Keratinocyte (primary cell): Measurements from ENCODE around the gene SLC39A1. TPM values are rescaled to one million over a fixed set of nuclear protein-coding genes. Genes with fewer than 3 reads are reported as not detected.

Source experiments
- DNase-seq: peaks from one replicate; pipeline ENCODE4 v3.0.0-alpha.2; 2011; ENCODE audit warnings: low read depth, missing footprints, low spot score
- FAIRE-seq: peaks from 2 replicates; lab custom pipeline; 2011; peaks lifted over from hg19 to GRCh38; lab: Jason Lieb, UNC
- H2AFZ ChIP-seq: 2 replicates; pipeline ENCODE4 v1.6.0; 2012; ENCODE audit warnings: low read length, control low read depth, inconsistent platforms; ENCODE audit not compliant: control insufficient read depth
- H3K27ac ChIP-seq: 2 replicates; pipeline ENCODE4 v1.5.1; 2011; ENCODE audit warnings: low read length; ENCODE audit not compliant: control insufficient read depth, insufficient read depth
- H3K27me3 ChIP-seq: 3 replicates; pipeline ENCODE4 v1.6.0; 2011; ENCODE audit warnings: low read length; ENCODE audit not compliant: control insufficient read depth, insufficient read depth; ENCODE audit errors: extremely low read depth
- H3K36me3 ChIP-seq, 2 experiments: 2 replicates in 1 of 2; 3 replicates in 1 of 2; pipeline ENCODE4 v1.5.1; 2011; ENCODE audit warnings: low read length in 2 of 2, mild to moderate bottlenecking in 1 of 2; ENCODE audit not compliant: control insufficient read depth in 2 of 2, insufficient read depth in 2 of 2; ENCODE audit errors: extremely low read depth in 1 of 2
- H3K4me1 ChIP-seq: 3 replicates; pipeline ENCODE4 v1.5.1; 2011; ENCODE audit warnings: low read length; ENCODE audit not compliant: control insufficient read depth, insufficient read depth; ENCODE audit errors: extremely low read depth
- H3K4me2 ChIP-seq: 3 replicates; pipeline ENCODE4 v1.6.0; 2011; ENCODE audit warnings: low read depth, low read length; ENCODE audit not compliant: control insufficient read depth, insufficient read depth; ENCODE audit errors: extremely low read depth
- H3K4me3 ChIP-seq, 3 experiments: fragments of 200-600 bp in 1 of 3; sonication (generic) in 1 of 3; 2 replicates in 2 of 3; 3 replicates in 1 of 3; pipeline ENCODE4 v1.5.1; 2011 to 2016; ENCODE audit warnings: low read length in 3 of 3, mild to moderate bottlenecking in 3 of 3, control low read depth in 2 of 3, inconsistent platforms in 1 of 3, low read depth in 1 of 3, mixed read lengths in 1 of 3, mixed run types in 1 of 3, moderate library complexity in 1 of 3; ENCODE audit not compliant: control insufficient read depth in 2 of 3, insufficient read depth in 2 of 3; ENCODE audit errors: extremely low read depth in 1 of 3
- H3K79me2 ChIP-seq: 2 replicates; pipeline ENCODE4 v1.6.0; 2012; ENCODE audit warnings: low read length; ENCODE audit not compliant: control insufficient read depth, insufficient read depth
- H3K9ac ChIP-seq: 3 replicates; pipeline ENCODE4 v1.6.0; 2011; ENCODE audit warnings: low read length; ENCODE audit not compliant: control insufficient read depth, insufficient read depth; ENCODE audit errors: extremely low read depth
- H3K9me1 ChIP-seq: 3 replicates; pipeline ENCODE4 v1.6.0; 2011; ENCODE audit warnings: low read length; ENCODE audit not compliant: control insufficient read depth, insufficient read depth; ENCODE audit errors: extremely low read depth
- H3K9me3 ChIP-seq: 2 replicates; pipeline ENCODE4 v1.5.1; 2012; ENCODE audit warnings: low read depth, low read length; ENCODE audit not compliant: control insufficient read depth
- H4K20me1 ChIP-seq: 3 replicates; pipeline ENCODE4 v1.6.0; 2011; ENCODE audit warnings: low read length; ENCODE audit not compliant: control insufficient read depth, insufficient read depth; ENCODE audit errors: extremely low read depth
- CTCF ChIP-seq, 3 experiments: IDR thresholded peaks in 1 of 3; conservative IDR thresholded peaks in 1 of 3; optimal IDR thresholded peaks in 1 of 3; 2 replicates in 2 of 3; 3 replicates in 1 of 3; pipeline versions ENCODE3 to v1.5.1; 2011; ENCODE audit warnings: low read length in 3 of 3, mild to moderate bottlenecking in 3 of 3, moderate library complexity in 2 of 3, control low read depth in 1 of 3, inconsistent platforms in 1 of 3; ENCODE audit not compliant: insufficient read depth in 2 of 3; ENCODE audit errors: extremely low read depth in 1 of 3
- EZH2 ChIP-seq: IDR thresholded peaks from one replicate; pipeline ENCODE4 v1.6.1; 2012; ENCODE audit warnings: inconsistent platforms, mild to moderate bottlenecking, low read length, moderate library complexity
- dilution Hi-C: fragments of 300-500 bp; cut with MboI; formaldehyde crosslinking; loops from one replicate; pipeline ENCODE4 v1.7.0; 2020; ENCODE audit warnings: low sequenced_read_pairs; ENCODE audit not compliant: extremely low pct_ligation_motif_present
- polyA plus RNA-seq, 5 experiments: library from polyadenylated mRNA; depleted of rRNA in 3 of 5; stranded (reverse) in 3 of 5; stranded (forward) in 1 of 5; unstranded in 1 of 5; fragments of >200 nt; gene quantifications; 1 replicate in 1 of 5; 2 replicates in 3 of 5; 3 replicates in 1 of 5; pipeline versions ENCODE4 v1.2.1 to v1.2.3, GENCODE V29; 2011 to 2012; ENCODE audit warnings: missing spikeins in 2 of 5, low read depth in 1 of 5, low replicate concordance in 1 of 5

Gene SLC39A1
- polyA plus RNA-seq, 1 donor (not counting 4 experiments of a cell fraction or from before 2014, with no cell fraction given) = 68.4 TPM

DNA sequence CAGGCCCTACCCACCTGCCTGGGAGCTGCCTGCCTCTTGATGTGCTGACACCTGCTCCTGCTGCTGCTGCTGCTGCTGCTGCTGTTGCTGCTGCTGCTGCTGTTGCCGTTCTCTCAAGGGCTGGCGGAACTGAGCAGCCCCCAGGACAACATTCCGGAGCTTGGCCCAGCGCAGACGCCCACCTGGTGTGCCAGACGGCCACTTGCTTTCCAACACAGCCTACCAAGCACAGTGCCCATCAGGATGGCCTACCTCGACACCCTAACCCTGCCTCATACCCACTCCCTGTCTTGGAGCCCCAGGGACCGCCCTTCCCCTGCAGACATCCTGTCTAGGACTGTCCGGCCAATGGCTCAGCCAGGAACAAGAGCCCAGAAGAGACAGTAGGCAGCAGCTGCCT is 28.6 kb downstream of the SLC39A1 start:
- H3K4me3 ChIP-seq = no peak overlapping the region
- no peak for FAIRE-seq
- no peaks in the 10 kb centered on the region for H3K4me1 ChIP-seq
- DNase-seq = no peak
- no peaks in the 10 kb centered on the region for H3K79me2 ChIP-seq
- H3K4me2 ChIP-seq = no peak overlapping the region
- TF ChIP-seq CTCF (optimal IDR thresholded peaks at IDR 0.05 in 1 of 3, IDR thresholded peaks at IDR 0.05 in 1 of 3, conservative IDR thresholded peaks at IDR 0.05 in 1 of 3; ENCODE audit: extremely low read depth in 1 of 3, insufficient read depth in 2 of 3, low read length in 3 of 3) (no peak), EZH2 (no peak)
- H3K9me1 ChIP-seq = no peaks in the 10 kb centered on the region
- no peaks in the 10 kb centered on the region for H3K9me3 ChIP-seq
- no peak overlapping the region for H3K9ac ChIP-seq
- H4K20me1 ChIP-seq = no peaks in the 10 kb centered on the region
- no peak overlapping the region for H3K27ac ChIP-seq
- H2AFZ ChIP-seq = no peak overlapping the region
- H3K36me3 ChIP-seq = peaks cover 37 to 41% of the 10 kb centered on the region in 2 experiments
- no peaks in the 10 kb centered on the region for H3K27me3 ChIP-seq
- dilution Hi-C loops = no loop called here

- DNase-seq = no peak
- Histone ChIP-seq H3K27ac (no peak overlapping the region), H3K27me3 (no peaks in the 10 kb centered on the region), H3K4me1 (no peaks in the 10 kb centered on the region), H2AFZ (no peak overlapping the region), H4K20me1 (no peaks in the 10 kb centered on the region), H3K9me3 (no peaks in the 10 kb centered on the region), H3K36me3 (peaks cover 32 to 40% of the 10 kb centered on the region in 2 experiments), H3K79me2 (no peaks in the 10 kb centered on the region), H3K9me1 (no peaks in the 10 kb centered on the region), H3K4me2 (no peak overlapping the region), H3K9ac (no peak overlapping the region), H3K4me3 (no peak overlapping the region)
- dilution Hi-C loops = no loop called here
- no peak for FAIRE-seq
- TF ChIP-seq EZH2 (no peak), CTCF (optimal IDR thresholded peaks at IDR 0.05 in 1 of 3, IDR thresholded peaks at IDR 0.05 in 1 of 3, conservative IDR thresholded peaks at IDR 0.05 in 1 of 3; ENCODE audit: extremely low read depth in 1 of 3, insufficient read depth in 2 of 3, low read length in 3 of 3) (no peak)
Measured at GRCh38 chr1:153933955-153934354, 29.4 kb downstream of the SLC39A1 start.
